ENCODE data around the gene SPSB3. TPM values are rescaled to one million over a fixed set of nuclear protein-coding genes. Genes with fewer than 3 reads are reported as not detected.

The SPSB3 gene
- total RNA-seq, 2 donors from 2014 or later = 92.2 to 101 TPM

GRCh38 chr16:1779234-1779701, 3.1 kb downstream of the SPSB3 start:
- no peaks in the 10 kb centered on the region for H3K9me3 ChIP-seq (ENCODE audit: control insufficient read depth, low read length, poor library complexity, severe bottlenecking)
- Mint-ChIP-seq H3K27me3 (no peaks in the 10 kb centered on the region), H3K27ac (peak overlapping the region; percentile 39), H3K4me3 (peak overlapping the region; percentile 52), H3K36me3 (ENCODE audit: low read depth) (peaks cover 3% of the 10 kb centered on the region), H3K4me1 (peaks cover 15% of the 10 kb centered on the region)
- no peak for DNase-seq
- no peak for ATAC-seq

- H3K27me3 Mint-ChIP-seq = no peaks in the 10 kb centered on the region
- DNase-seq (no peak), ATAC-seq (no peak)
- H3K36me3 Mint-ChIP-seq (ENCODE audit: low read depth) = peaks cover 3% of the 10 kb centered on the region
- H3K4me1 Mint-ChIP-seq = peaks cover 19% of the 10 kb centered on the region
- H3K27ac Mint-ChIP-seq = peak overlapping the region; percentile 39
- H3K9me3 ChIP-seq (ENCODE audit: control insufficient read depth, low read length, poor library complexity, severe bottlenecking) = no peaks in the 10 kb centered on the region
- H3K4me3 Mint-ChIP-seq = no peak overlapping the region
Observed at GRCh38 chr16:1778200-1779179, 3.9 kb downstream of the SPSB3 start.

- DNase-seq (no peak), ATAC-seq (no peak)
- H3K36me3 Mint-ChIP-seq (ENCODE audit: low read depth) = peaks cover 3% of the 10 kb centered on the region
- no peaks in the 10 kb centered on the region for H3K9me3 ChIP-seq (ENCODE audit: control insufficient read depth, low read length, poor library complexity, severe bottlenecking)
- no peak overlapping the region for H3K27ac Mint-ChIP-seq
- H3K4me1 Mint-ChIP-seq = peaks cover 16% of the 10 kb centered on the region
- no peak overlapping the region for H3K4me3 Mint-ChIP-seq
- no peaks in the 10 kb centered on the region for H3K27me3 Mint-ChIP-seq
Observed at GRCh38 chr16:1777375-1778199, 4.8 kb downstream of the SPSB3 start.

GRCh38 chr16:1776991-1777374, 5.4 kb downstream of the SPSB3 start:
- peak overlapping the region; percentile 37 for H3K27ac Mint-ChIP-seq

GRCh38 chr16:1776672-1776955, 5.8 kb downstream of the SPSB3 start:
- H3K4me1 Mint-ChIP-seq = peaks cover 19% of the 10 kb centered on the region
- H3K36me3 Mint-ChIP-seq (ENCODE audit: low read depth) = peaks cover 3% of the 10 kb centered on the region
- no peaks in the 10 kb centered on the region for H3K9me3 ChIP-seq (ENCODE audit: control insufficient read depth, low read length, poor library complexity, severe bottlenecking)
- DNase-seq (no peak), ATAC-seq (no peak)
- H3K4me3 Mint-ChIP-seq = no peak overlapping the region
- H3K27ac Mint-ChIP-seq = peak overlapping the region; percentile 37
- no peaks in the 10 kb centered on the region for H3K27me3 Mint-ChIP-seq

More at GRCh38 chr16:1776991-1777374, 5.4 kb downstream of the SPSB3 start:
- H3K9me3 ChIP-seq (ENCODE audit: control insufficient read depth, low read length, poor library complexity, severe bottlenecking) = no peaks in the 10 kb centered on the region
- no peaks in the 10 kb centered on the region for H3K27me3 Mint-ChIP-seq
- ATAC-seq (no peak), DNase-seq (no peak)
- peaks cover 20% of the 10 kb centered on the region for H3K4me1 Mint-ChIP-seq
- H3K36me3 Mint-ChIP-seq (ENCODE audit: low read depth) = peaks cover 3% of the 10 kb centered on the region
- H3K4me3 Mint-ChIP-seq = no peak overlapping the region

- Mint-ChIP-seq H3K4me3 (peak overlapping the region; percentile 56), H3K36me3 (ENCODE audit: low read depth) (peaks cover 3% of the 10 kb centered on the region), H3K27me3 (no peaks in the 10 kb centered on the region), H3K27ac (peak overlapping the region; percentile 37), H3K4me1 (peaks cover 14% of the 10 kb centered on the region)
- DNase-seq (no peak), ATAC-seq (no peak)
- no peaks in the 10 kb centered on the region for H3K9me3 ChIP-seq (ENCODE audit: control insufficient read depth, low read length, poor library complexity, severe bottlenecking)
Observed at GRCh38 chr16:1775846-1776671, 6.3 kb downstream of the SPSB3 start.

GRCh38 chr16:1775006-1775845, 7.1 kb downstream of the SPSB3 start:
- Mint-ChIP-seq H3K4me1 (peaks cover 14% of the 10 kb centered on the region), H3K4me3 (peak overlapping the region; percentile 56)
- DNase-seq = no peak

GRCh38 chr16:1774448-1774780, 8.0 kb downstream of the SPSB3 start:
- no peak for DNase-seq
- H3K27me3 Mint-ChIP-seq = no peaks in the 10 kb centered on the region
- no peaks in the 10 kb centered on the region for H3K9me3 ChIP-seq (ENCODE audit: control insufficient read depth, low read length, poor library complexity, severe bottlenecking)
- H3K4me1 Mint-ChIP-seq = peaks cover 18% of the 10 kb centered on the region
- H3K36me3 Mint-ChIP-seq (ENCODE audit: low read depth) = peaks cover 3% of the 10 kb centered on the region
- no peak for ATAC-seq
- H3K4me3 Mint-ChIP-seq = peak overlapping the region; percentile 2
- H3K27ac Mint-ChIP-seq = no peak overlapping the region

More at GRCh38 chr16:1775006-1775845, 7.1 kb downstream of the SPSB3 start:
- Mint-ChIP-seq H3K27ac (no peak overlapping the region), H3K36me3 (ENCODE audit: low read depth) (peaks cover 3% of the 10 kb centered on the region), H3K27me3 (no peaks in the 10 kb centered on the region)
- no peaks in the 10 kb centered on the region for H3K9me3 ChIP-seq (ENCODE audit: control insufficient read depth, low read length, poor library complexity, severe bottlenecking)
- ATAC-seq = no peak

- H3K36me3 Mint-ChIP-seq (ENCODE audit: low read depth) = peaks cover under 1% of the 10 kb centered on the region
- peaks cover 18% of the 10 kb centered on the region for H3K4me1 Mint-ChIP-seq
- no peaks in the 10 kb centered on the region for H3K9me3 ChIP-seq (ENCODE audit: control insufficient read depth, low read length, poor library complexity, severe bottlenecking)
- no peaks in the 10 kb centered on the region for H3K27me3 Mint-ChIP-seq
- ATAC-seq = peak; percentile 4
- DNase-seq = no peak
- no peak overlapping the region for H3K27ac Mint-ChIP-seq
- peak overlapping the region; percentile 99 for H3K4me3 Mint-ChIP-seq
Observed at GRCh38 chr16:1773703-1774447, 8.5 kb downstream of the SPSB3 start.

- H3K4me1 Mint-ChIP-seq = peaks cover 18% of the 10 kb centered on the region
Observed at GRCh38 chr16:1772908-1773702, 9.3 kb downstream of the SPSB3 start, which contains the start of gene MRPS34. Gene MRPS34 (minus strand): TSS chr16:1773134. CDS start chr16:1773119, 15 bp downstream.

GRCh38 chr16:1772362-1772907, 9.9 kb downstream of the SPSB3 start, which contains the start of gene EME2:
Gene EME2 (plus strand): TSS chr16:1772810. CDS start chr16:1773228, 418 bp downstream.
- DNase-seq (peak in 2 of 3 donors; percentile 42 to 46), ATAC-seq (peak; percentile 38)
- no peaks in the 10 kb centered on the region for H3K9me3 ChIP-seq (ENCODE audit: control insufficient read depth, low read length, poor library complexity, severe bottlenecking)
- Mint-ChIP-seq H3K27ac (peak within 1 kb of the TSS; percentile 77), H3K36me3 (ENCODE audit: low read depth) (no peaks in the 10 kb centered on the region), H3K4me1 (peaks cover 18% of the 10 kb centered on the region), H3K27me3 (no peaks in the 10 kb centered on the region), H3K4me3 (peak within 1 kb of the TSS; percentile 99)

More at GRCh38 chr16:1772908-1773702, 9.3 kb downstream of the SPSB3 start, which contains the start of gene MRPS34:
- DNase-seq = peak; percentile 66 to 76 (median 75)
- H3K36me3 Mint-ChIP-seq (ENCODE audit: low read depth) = no peaks in the 10 kb centered on the region
- H3K27me3 Mint-ChIP-seq = no peaks in the 10 kb centered on the region
- peak; percentile 58 for ATAC-seq
- peak within 1 kb of the TSS; percentile 99 for H3K4me3 Mint-ChIP-seq
- no peaks in the 10 kb centered on the region for H3K9me3 ChIP-seq (ENCODE audit: control insufficient read depth, low read length, poor library complexity, severe bottlenecking)
- H3K27ac Mint-ChIP-seq = peak within 1 kb of the TSS; percentile 77
